Activated T-cell treated with anti-CD3 and anti-CD28 coated beads for 24 hours (primary cell): ENCODE measurements around the gene LYAR.
"Not testable (repeated sequence)": the region's sequence is repeated elsewhere in the genome, so short reads cannot be mapped to it uniquely, and the experiment has no call there.

Experiments used
- DNase-seq: peaks from one replicate; pipeline ENCODE4 v3.0.0-alpha.2; 2020; ENCODE audit warnings: low read depth

Gene LYAR

GRCh38 chr4:4259484-4260100 lies 30.4 kb downstream of the LYAR start:
- DNase-seq = no peak

- DNase-seq = not testable (repeated sequence)
These were observed 32.2 kb downstream of the LYAR start for GRCh38 chr4:4257705-4258104.

GRCh38 chr4:4256799-4257198 lies 33.2 kb downstream of the LYAR start:
- DNase-seq = no peak

- DNase-seq = no peak
These were observed 35.3 kb downstream of the LYAR start for GRCh38 chr4:4254666-4255065.

GRCh38 chr4:4254199-4254598 lies 35.8 kb downstream of the LYAR start:
- DNase-seq = no peak

GRCh38 chr4:4249866-4250265 lies 40.1 kb downstream of the LYAR start:
- DNase-seq = no peak

- DNase-seq = not testable (repeated sequence)
These were observed 40.6 kb downstream of the LYAR start for GRCh38 chr4:4249342-4249741.

GRCh38 chr4:4248885-4249203 lies 41.1 kb downstream of the LYAR start:
- DNase-seq = no peak

- peak; percentile 89 for DNase-seq
These were observed 41.7 kb downstream of the LYAR start, which contains the start of gene TMEM128 for GRCh38 chr4:4248029-4248884. Gene TMEM128 (minus strand): TSS chr4:4248223. CDS start chr4:4248202, 21 bp downstream.

- no peak for DNase-seq
These were observed 42.3 kb downstream of the LYAR start for GRCh38 chr4:4247696-4248028.

- DNase-seq = no peak
These were observed 44.8 kb downstream of the LYAR start for GRCh38 chr4:4245172-4245571.

- DNase-seq = not testable (repeated sequence)
These were observed 50.4 kb downstream of the LYAR start for GRCh38 chr4:4239551-4239950.

GRCh38 chr4:4233610-4234009 lies 56.3 kb downstream of the LYAR start:
- DNase-seq = no peak

- DNase-seq = no peak
These were observed 61.6 kb downstream of the LYAR start for GRCh38 chr4:4228356-4228668.

GRCh38 chr4:4227510-4228355 lies 62.2 kb downstream of the LYAR start:
- no peak for DNase-seq

- no peak for DNase-seq
These were observed 63.1 kb downstream of the LYAR start, which contains the start of gene OTOP1 for GRCh38 chr4:4226606-4227438. Gene OTOP1 (minus strand): TSS chr4:4226929. CDS start chr4:4226864, 65 bp downstream.

GRCh38 chr4:4225915-4226605 lies 63.9 kb downstream of the LYAR start:
- DNase-seq = no peak
